SK-N-DZ (cell line): ENCODE data around the gene ACHE.
A peak's percentile ranks its signal among the peaks of the same experiment; 100 is the strongest.

ENCODE experiments used
- DNase-seq: peaks from one replicate; pipeline ENCODE4 v3.0.0-alpha.2; 2015; ENCODE audit warnings: low spot score

Gene ACHE

GRCh38 chr7:100885440-100886141 is 10.1 kb downstream of the ACHE start:
- no peak for DNase-seq

GRCh38 chr7:100884736-100885439 is 10.8 kb downstream of the ACHE start:
- no peak for DNase-seq

- no peak for DNase-seq
Measured at GRCh38 chr7:100882785-100883526, 12.7 kb downstream of the ACHE start.

GRCh38 chr7:100882201-100882600 is 13.5 kb downstream of the ACHE start:
- no peak for DNase-seq

- DNase-seq, result no peak
Measured at GRCh38 chr7:100881136-100881535, 14.6 kb downstream of the ACHE start.

GRCh38 chr7:100880645-100881044 is 15.0 kb downstream of the ACHE start:
- no peak for DNase-seq

GRCh38 chr7:100879685-100880261 is 15.9 kb downstream of the ACHE start:
- no peak for DNase-seq

GRCh38 chr7:100878685-100879084 is 17.0 kb downstream of the ACHE start:
- no peak for DNase-seq

- no peak for DNase-seq
Measured at GRCh38 chr7:100878013-100878412, 17.7 kb downstream of the ACHE start.

- no peak for DNase-seq
Measured at GRCh38 chr7:100875356-100875751, 20.3 kb downstream of the ACHE start.

- DNase-seq, result peak; percentile 98
Measured at GRCh38 chr7:100874577-100875355, 20.9 kb downstream of the ACHE start, which contains the start of gene SRRT. SRRT (plus strand) TSS chr7:100875103; CDS start chr7:100875591, 488 bp downstream.

- no peak for DNase-seq
Measured at GRCh38 chr7:100874300-100874576, 21.4 kb downstream of the ACHE start.

GRCh38 chr7:100873599-100874299 is 21.9 kb downstream of the ACHE start:
- DNase-seq, result no peak

GRCh38 chr7:100867776-100868485 is 27.8 kb downstream of the ACHE start:
- DNase-seq, result no peak

GRCh38 chr7:100867040-100867775 is 28.5 kb downstream of the ACHE start, which contains the start of gene TRIP6:
TRIP6 (plus strand) TSS chr7:100867387; CDS start chr7:100867498, 111 bp downstream.
- DNase-seq, result no peak

GRCh38 chr7:100866729-100867039 is 29.0 kb downstream of the ACHE start:
- no peak for DNase-seq

- no peak for DNase-seq
Measured at GRCh38 chr7:100865938-100866728, 29.6 kb downstream of the ACHE start.

GRCh38 chr7:100865372-100865911 is 30.2 kb downstream of the ACHE start:
- DNase-seq, result no peak
